Measurements from ENCODE around the gene ADARB2. TPM values are rescaled to one million over a fixed set of nuclear protein-coding genes. Genes with fewer than 3 reads are reported as not detected.

Gene ADARB2
- total and polyA plus RNA-seq, 10 of the 15 experiments (the other 5 are each of a cell fraction or from before 2014, with no cell fraction given): 0.02 to 4.1 (median 0.76) TPM

GRCh38 chr10:1209355-1209979 lies 527.9 kb downstream of the ADARB2 start:
- no peak for ATAC-seq
- Histone ChIP-seq H3K79me2 (ENCODE audit: control insufficient read depth, insufficient read depth, low read length) (no peaks in the 10 kb centered on the region), H3K4me1 (ENCODE audit: control insufficient read depth, insufficient read depth, low read length) (no peaks in the 10 kb centered on the region), H3K4me3 (no peak overlapping the region), H3K4me2 (ENCODE audit: control insufficient read depth, insufficient read depth) (no peak overlapping the region), H3K9ac (ENCODE audit: control insufficient read depth, insufficient read depth, low read length) (no peak overlapping the region), H4K20me1 (ENCODE audit: control insufficient read depth, insufficient read depth) (no peaks in the 10 kb centered on the region), H3K36me3 (ENCODE audit: control insufficient read depth in 2 of 2, insufficient read depth in 2 of 2, low read length in 1 of 2) (no peaks in the 10 kb centered on the region), H2AFZ (ENCODE audit: control insufficient read depth, low read depth, low read length) (no peak overlapping the region), H3K9me3 (replicated peaks; ENCODE audit: control insufficient read depth, insufficient read depth, low read length) (no peaks in the 10 kb centered on the region), H3K27me3 (replicated peaks in 1 of 2; ENCODE audit: control insufficient read depth in 2 of 2, insufficient read depth in 2 of 2, low read length in 1 of 2) (peaks cover 0 to 2% of the 10 kb centered on the region in 2 experiments; a peak in 1 of 4 replicates), H3K27ac (ENCODE audit: control insufficient read depth, insufficient read depth) (no peak overlapping the region)
- ChIA-PET POLR2A (no interaction called here), CTCF (no interaction called here), SMC1A (ENCODE audit: uncharacterized antibody, unreplicated experiment) (no interaction called here), RAD21 (ENCODE audit: unreplicated experiment) (no interaction called here)
- TF ChIP-seq FOS (IDR thresholded peaks at IDR 0.05; ENCODE audit: borderline replicate concordance, extremely low read depth, insufficient read length): no peak
- TF ChIP-seq POLR2AphosphoS5 (IDR thresholded peaks at IDR 0.05; ENCODE audit: low read length): 0 out of 2 replicates have a peak, but pooled peaks have one; percentile 33
- 34% methylated on average over 7 of the region's 8 CpGs for WGBS (ENCODE audit: insufficient coverage, insufficient replicate concordance, low lambda C conversion rate, missing lambda C conversion rate)
- BruUV-seq (replicated peaks): no TSS peak
- intact Hi-C loops (cut with micrococcal nuclease; ENCODE audit: unreplicated experiment): no loop called here
- in situ Hi-C loops (cut with MboI): no loop called here
- no peak for DNase-seq (ENCODE audit: low read depth, low spot score)
- no peak for FAIRE-seq

DNA sequence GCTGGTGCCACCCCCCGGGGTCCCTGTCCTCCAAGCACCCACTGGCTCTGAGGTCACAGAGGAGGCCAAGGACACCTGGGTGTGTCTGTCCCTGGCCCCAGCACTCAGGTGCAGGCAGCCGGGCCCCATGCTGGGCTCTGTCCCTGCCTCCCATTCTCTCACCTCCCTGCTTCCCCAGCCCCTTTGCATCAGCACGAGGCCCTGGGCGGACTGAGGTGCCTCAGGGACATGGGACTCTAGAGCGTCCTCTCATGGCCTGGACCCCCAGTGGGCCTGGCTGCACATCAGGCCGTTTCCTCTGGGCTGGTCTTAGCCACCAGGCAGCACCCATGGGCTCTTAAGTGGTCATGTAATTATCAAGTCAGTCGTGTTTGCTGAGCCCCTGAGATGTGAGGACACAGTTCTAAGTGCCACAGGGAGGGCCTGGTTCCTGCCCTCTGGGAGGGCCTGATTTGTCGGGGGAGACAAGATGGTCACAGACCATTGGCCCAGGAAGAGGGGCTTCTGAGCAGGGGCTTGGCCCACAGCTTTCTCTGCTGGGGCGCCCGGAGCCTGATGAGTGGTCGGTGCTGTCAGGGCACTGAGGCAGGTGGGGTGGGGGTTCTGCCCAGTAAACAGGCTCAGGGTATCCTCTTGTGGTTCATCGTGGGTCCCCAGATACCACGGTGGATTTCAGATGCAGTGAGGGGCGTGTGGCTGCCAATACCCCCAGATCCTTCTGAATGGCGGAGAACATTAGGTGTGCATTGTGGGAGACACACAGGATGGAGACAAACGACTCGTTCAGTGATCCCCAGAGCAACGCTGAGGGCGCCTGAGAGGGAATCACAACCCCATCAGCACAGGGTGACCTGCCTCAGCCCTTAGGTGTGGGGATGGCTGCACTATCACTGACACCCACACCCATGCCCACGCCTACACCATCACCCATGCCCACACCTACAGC lies 528.7 kb downstream of the ADARB2 start:
- in situ Hi-C loops (cut with MboI): no loop called here
- ATAC-seq: no peak
- Histone ChIP-seq H3K36me3 (ENCODE audit: control insufficient read depth in 2 of 2, insufficient read depth in 2 of 2, low read length in 1 of 2) (no peaks in the 10 kb centered on the region), H3K9me3 (replicated peaks; ENCODE audit: control insufficient read depth, insufficient read depth, low read length) (no peaks in the 10 kb centered on the region), H4K20me1 (ENCODE audit: control insufficient read depth, insufficient read depth) (no peaks in the 10 kb centered on the region), H3K9ac (ENCODE audit: control insufficient read depth, insufficient read depth, low read length) (no peak overlapping the region), H3K27me3 (replicated peaks in 1 of 2; ENCODE audit: control insufficient read depth in 2 of 2, insufficient read depth in 2 of 2, low read length in 1 of 2) (peaks cover 0 to 2% of the 10 kb centered on the region in 2 experiments; a peak in 1 of 4 replicates), H3K4me1 (ENCODE audit: control insufficient read depth, insufficient read depth, low read length) (no peaks in the 10 kb centered on the region), H3K4me3 (no peak overlapping the region), H3K4me2 (ENCODE audit: control insufficient read depth, insufficient read depth) (no peak overlapping the region), H3K27ac (ENCODE audit: control insufficient read depth, insufficient read depth) (no peak overlapping the region), H2AFZ (ENCODE audit: control insufficient read depth, low read depth, low read length) (no peak overlapping the region), H3K79me2 (ENCODE audit: control insufficient read depth, insufficient read depth, low read length) (no peaks in the 10 kb centered on the region)
- ChIA-PET POLR2A (no interaction called here), RAD21 (ENCODE audit: unreplicated experiment) (no interaction called here), SMC1A (ENCODE audit: uncharacterized antibody, unreplicated experiment) (interaction anchor here (1.2 kb wide), 1 partner anchor 11 kb away, joined by 3 read pairs; no protein-coding TSS in a partner anchor), CTCF (no interaction called here)
- intact Hi-C loops (cut with micrococcal nuclease; ENCODE audit: unreplicated experiment): no loop called here
- WGBS (ENCODE audit: insufficient coverage, insufficient replicate concordance, low lambda C conversion rate, missing lambda C conversion rate): 34% methylated on average over 19 of the region's 20 CpGs
- FAIRE-seq: no peak
- no TSS peak for BruUV-seq (replicated peaks)
- DNase-seq (ENCODE audit: low read depth, low spot score): no peak
- no peak for TF ChIP-seq FOXK2 (IDR thresholded peaks at IDR 0.05)
- TF ChIP-seq ELK1 (IDR thresholded peaks at IDR 0.05; ENCODE audit: low read depth, low read length): no peak
- no peak for TF ChIP-seq KDM1A (IDR thresholded peaks at IDR 0.05; ENCODE audit: borderline replicate concordance)
- no peak for TF ChIP-seq NFYA (IDR thresholded peaks at IDR 0.05; ENCODE audit: borderline replicate concordance, low read depth, low read length)
- TF ChIP-seq E2F8 (IDR thresholded peaks at IDR 0.05; ENCODE audit: low read depth, partially characterized antibody): no peak
- no peak for TF ChIP-seq POLR2AphosphoS2 (IDR thresholded peaks at IDR 0.05; ENCODE audit: low read depth, low read length)
- no peak for TF ChIP-seq SREBF1 (IDR thresholded peaks at IDR 0.05; ENCODE audit: low read length)
- TF ChIP-seq MYB (IDR thresholded peaks at IDR 0.05; ENCODE audit: borderline replicate concordance, low read depth, low read length): no peak
- no peak for TF ChIP-seq EGR1 (IDR thresholded peaks at IDR 0.05; ENCODE audit: borderline replicate concordance in 1 of 2, low read depth in 2 of 2, low read length in 2 of 2)

Data from GM12878 (cell line).